GM23338 (cell line): ENCODE results near the gene ADGRL3. TPM values are rescaled to one million over a fixed set of nuclear protein-coding genes. Genes with fewer than 3 reads are reported as not detected.

Source experiments
- ATAC-seq: fragments of 200-7000 bp; cut with Tn5 transposase; 3 replicates; pipeline ENCODE4 v1.9.1; 2020
- DNase-seq: peaks from one replicate; pipeline ENCODE4 v3.0.0-alpha.2; 2015; ENCODE audit warnings: low spot score
- H2AFZ ChIP-seq: fragments of 200-600 bp; sonication (generic); 2 replicates; pipeline ENCODE4 v1.8.0; 2016; ENCODE audit warnings: antibody characterized with exemption, mild to moderate bottlenecking, moderate library complexity
- H3F3A ChIP-seq: fragments of 200-600 bp; sonication (generic); replicated peaks from 2 replicates; pipeline ENCODE4 v1.8.0; 2017; ENCODE audit warnings: antibody characterized with exemption, mixed run types, low read depth
- H3K27ac ChIP-seq: fragments of 200-600 bp; sonication (generic); 2 replicates; pipeline ENCODE4 v1.6.1; 2016; ENCODE audit warnings: low read depth
- H3K27me3 ChIP-seq: fragments of 200-600 bp; sonication (generic); 2 replicates; pipeline ENCODE4 v1.8.0; 2016; ENCODE audit warnings: mild to moderate bottlenecking, mixed run types, moderate library complexity; ENCODE audit not compliant: insufficient read depth
- H3K36me3 ChIP-seq: fragments of 200-600 bp; sonication (generic); 2 replicates; pipeline ENCODE4 v1.8.0; 2016; ENCODE audit warnings: mild to moderate bottlenecking; ENCODE audit not compliant: insufficient read depth
- H3K4me1 ChIP-seq: fragments of 200-600 bp; sonication (generic); 2 replicates; pipeline ENCODE4 v1.8.0; 2016; ENCODE audit warnings: mild to moderate bottlenecking, moderate library complexity; ENCODE audit not compliant: insufficient read depth
- H3K4me2 ChIP-seq: fragments of 200-600 bp; sonication (generic); 2 replicates; pipeline ENCODE4 v1.7.1; 2017; ENCODE audit warnings: mixed run types
- H3K4me3 ChIP-seq: fragments of 200-600 bp; sonication (generic); 2 replicates; pipeline ENCODE4 v1.6.1; 2016; ENCODE audit warnings: mixed run types
- H3K79me2 ChIP-seq: fragments of 200-600 bp; sonication (generic); replicated peaks from 2 replicates; pipeline ENCODE4 v1.8.0; 2017; ENCODE audit warnings: mild to moderate bottlenecking; ENCODE audit not compliant: insufficient read depth
- H3K9me2 ChIP-seq: fragments of 200-600 bp; sonication (generic); 2 replicates; pipeline ENCODE4 v1.8.0; 2017; ENCODE audit not compliant: insufficient read depth
- H4K20me1 ChIP-seq: fragments of 200-600 bp; sonication (generic); replicated peaks from 2 replicates; pipeline ENCODE4 v1.8.0; 2017; ENCODE audit warnings: mild to moderate bottlenecking; ENCODE audit not compliant: insufficient read depth
- H3K27ac Mint-ChIP-seq: 2 replicates; pipeline ENCODE4 v1.8.0; 2020; ENCODE audit warnings: inconsistent platforms, mild to moderate bottlenecking, moderate library complexity, mixed read lengths
- H3K27me3 Mint-ChIP-seq: 3 replicates; pipeline ENCODE4 v1.8.0; 2022; ENCODE audit warnings: low read depth, mild to moderate bottlenecking, moderate library complexity, mixed read lengths, inconsistent platforms; ENCODE audit not compliant: insufficient read depth, poor library complexity
- H3K36me3 Mint-ChIP-seq: 3 replicates; pipeline ENCODE4 v1.8.0; 2021; ENCODE audit warnings: low read depth, mild to moderate bottlenecking, inconsistent platforms, moderate library complexity, mixed read lengths
- H3K4me1 Mint-ChIP-seq: 3 replicates; pipeline ENCODE4 v1.8.0; 2020; ENCODE audit warnings: mild to moderate bottlenecking, inconsistent platforms, mixed read lengths
- H3K4me3 Mint-ChIP-seq: 3 replicates; pipeline ENCODE4 v1.8.0; 2021; ENCODE audit warnings: moderate library complexity, mild to moderate bottlenecking, inconsistent platforms, mixed read lengths
- H3K9me3 Mint-ChIP-seq: 3 replicates; pipeline ENCODE4 v1.8.0; 2020; ENCODE audit warnings: moderate library complexity, mild to moderate bottlenecking, inconsistent platforms, mixed read lengths
- CREB1 ChIP-seq: fragments of 250-450 bp; sonication (Bioruptor Pico); IDR thresholded peaks from 2 replicates; pipeline ENCODE4 v1.5.0; 2020; ENCODE audit warnings: low read depth, mild to moderate bottlenecking, moderate library complexity
- EZH2 ChIP-seq: fragments of 200-600 bp; sonication (generic); IDR thresholded peaks from one replicate; pipeline ENCODE4 v1.8.0; 2017; ENCODE audit warnings: antibody characterized with exemption, mild to moderate bottlenecking, low read depth; ENCODE audit not compliant: unreplicated experiment
- JUNB ChIP-seq: IDR thresholded peaks from one replicate; pipeline ENCODE4 v1.6.1; 2016; ENCODE audit warnings: antibody characterized with exemption; ENCODE audit not compliant: unreplicated experiment
- NANOG ChIP-seq: IDR thresholded peaks from 2 replicates; pipeline ENCODE4 v1.6.1; 2016; ENCODE audit warnings: antibody characterized with exemption, borderline replicate concordance
- POLR2AphosphoS5 ChIP-seq: IDR thresholded peaks from 2 replicates; pipeline ENCODE4 v1.6.1; 2016; ENCODE audit warnings: antibody characterized with exemption, low read depth
- STAT1 ChIP-seq: IDR thresholded peaks from one replicate; pipeline ENCODE4 v1.6.1; 2016; ENCODE audit warnings: antibody characterized with exemption; ENCODE audit not compliant: unreplicated experiment
- ZNF331 ChIP-seq: fragments of 250-450 bp; sonication (Bioruptor Pico); IDR thresholded peaks from 2 replicates; pipeline ENCODE4 v1.5.0; 2020; ENCODE audit warnings: low read depth, mild to moderate bottlenecking, moderate library complexity
- polyA plus RNA-seq: library from polyadenylated mRNA; unstranded; fragments of >200 nt; fragmentation: Nextera tagmentation; extraction: Ambion mirVana; gene quantifications from 2 replicates; pipeline ENCODE4 v1.2.1, GENCODE V29; 2016
- total RNA-seq: library from RNA; depleted of rRNA; stranded (reverse); fragments of >200 nt; shearing (Covaris generic); gene quantifications from 2 replicates; pipeline ENCODE4 v1.2.3, GENCODE V29; 2014
- TF ChIP-seq, protein P1 (sequence below): fragments of 250-450 bp; sonication (Bioruptor Pico); IDR thresholded peaks from 2 replicates; pipeline ENCODE4 v1.5.0; 2020; ENCODE audit warnings: mild to moderate bottlenecking, moderate library complexity
- TF ChIP-seq, protein P2 (sequence below): IDR thresholded peaks from one replicate; pipeline ENCODE4 v1.6.1; 2018; ENCODE audit warnings: antibody characterized with exemption; ENCODE audit not compliant: unreplicated experiment
- TF ChIP-seq, protein P3 (sequence below): IDR thresholded peaks from 2 replicates; pipeline ENCODE4 v1.6.1; 2016; ENCODE audit warnings: antibody characterized with exemption

ADGRL3 gene
- total and polyA plus RNA-seq, 2 experiments from 2014 or later, result 9.7 to 16.5 TPM

DNA sequence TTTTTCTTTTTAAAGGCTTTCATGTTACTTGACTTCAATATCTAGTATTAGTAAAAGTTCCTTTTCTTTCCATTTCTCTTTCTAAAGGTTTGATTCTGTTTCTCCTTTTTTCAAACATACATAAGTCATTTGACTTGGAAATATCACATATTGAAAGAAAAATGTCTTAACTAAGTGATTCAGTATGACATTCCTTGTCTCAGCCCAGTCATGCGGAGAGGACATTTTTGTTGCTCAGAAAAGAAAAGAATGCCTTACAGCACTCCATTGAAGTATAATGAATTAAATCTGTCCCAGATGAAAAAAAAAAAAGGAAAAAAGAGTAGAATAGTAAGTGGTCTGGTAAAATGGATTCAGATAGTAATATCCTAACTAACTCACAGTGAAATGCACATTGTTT is 466.1 kb downstream of the ADGRL3 start (continued):
- TF ChIP-seq, protein P1, sequence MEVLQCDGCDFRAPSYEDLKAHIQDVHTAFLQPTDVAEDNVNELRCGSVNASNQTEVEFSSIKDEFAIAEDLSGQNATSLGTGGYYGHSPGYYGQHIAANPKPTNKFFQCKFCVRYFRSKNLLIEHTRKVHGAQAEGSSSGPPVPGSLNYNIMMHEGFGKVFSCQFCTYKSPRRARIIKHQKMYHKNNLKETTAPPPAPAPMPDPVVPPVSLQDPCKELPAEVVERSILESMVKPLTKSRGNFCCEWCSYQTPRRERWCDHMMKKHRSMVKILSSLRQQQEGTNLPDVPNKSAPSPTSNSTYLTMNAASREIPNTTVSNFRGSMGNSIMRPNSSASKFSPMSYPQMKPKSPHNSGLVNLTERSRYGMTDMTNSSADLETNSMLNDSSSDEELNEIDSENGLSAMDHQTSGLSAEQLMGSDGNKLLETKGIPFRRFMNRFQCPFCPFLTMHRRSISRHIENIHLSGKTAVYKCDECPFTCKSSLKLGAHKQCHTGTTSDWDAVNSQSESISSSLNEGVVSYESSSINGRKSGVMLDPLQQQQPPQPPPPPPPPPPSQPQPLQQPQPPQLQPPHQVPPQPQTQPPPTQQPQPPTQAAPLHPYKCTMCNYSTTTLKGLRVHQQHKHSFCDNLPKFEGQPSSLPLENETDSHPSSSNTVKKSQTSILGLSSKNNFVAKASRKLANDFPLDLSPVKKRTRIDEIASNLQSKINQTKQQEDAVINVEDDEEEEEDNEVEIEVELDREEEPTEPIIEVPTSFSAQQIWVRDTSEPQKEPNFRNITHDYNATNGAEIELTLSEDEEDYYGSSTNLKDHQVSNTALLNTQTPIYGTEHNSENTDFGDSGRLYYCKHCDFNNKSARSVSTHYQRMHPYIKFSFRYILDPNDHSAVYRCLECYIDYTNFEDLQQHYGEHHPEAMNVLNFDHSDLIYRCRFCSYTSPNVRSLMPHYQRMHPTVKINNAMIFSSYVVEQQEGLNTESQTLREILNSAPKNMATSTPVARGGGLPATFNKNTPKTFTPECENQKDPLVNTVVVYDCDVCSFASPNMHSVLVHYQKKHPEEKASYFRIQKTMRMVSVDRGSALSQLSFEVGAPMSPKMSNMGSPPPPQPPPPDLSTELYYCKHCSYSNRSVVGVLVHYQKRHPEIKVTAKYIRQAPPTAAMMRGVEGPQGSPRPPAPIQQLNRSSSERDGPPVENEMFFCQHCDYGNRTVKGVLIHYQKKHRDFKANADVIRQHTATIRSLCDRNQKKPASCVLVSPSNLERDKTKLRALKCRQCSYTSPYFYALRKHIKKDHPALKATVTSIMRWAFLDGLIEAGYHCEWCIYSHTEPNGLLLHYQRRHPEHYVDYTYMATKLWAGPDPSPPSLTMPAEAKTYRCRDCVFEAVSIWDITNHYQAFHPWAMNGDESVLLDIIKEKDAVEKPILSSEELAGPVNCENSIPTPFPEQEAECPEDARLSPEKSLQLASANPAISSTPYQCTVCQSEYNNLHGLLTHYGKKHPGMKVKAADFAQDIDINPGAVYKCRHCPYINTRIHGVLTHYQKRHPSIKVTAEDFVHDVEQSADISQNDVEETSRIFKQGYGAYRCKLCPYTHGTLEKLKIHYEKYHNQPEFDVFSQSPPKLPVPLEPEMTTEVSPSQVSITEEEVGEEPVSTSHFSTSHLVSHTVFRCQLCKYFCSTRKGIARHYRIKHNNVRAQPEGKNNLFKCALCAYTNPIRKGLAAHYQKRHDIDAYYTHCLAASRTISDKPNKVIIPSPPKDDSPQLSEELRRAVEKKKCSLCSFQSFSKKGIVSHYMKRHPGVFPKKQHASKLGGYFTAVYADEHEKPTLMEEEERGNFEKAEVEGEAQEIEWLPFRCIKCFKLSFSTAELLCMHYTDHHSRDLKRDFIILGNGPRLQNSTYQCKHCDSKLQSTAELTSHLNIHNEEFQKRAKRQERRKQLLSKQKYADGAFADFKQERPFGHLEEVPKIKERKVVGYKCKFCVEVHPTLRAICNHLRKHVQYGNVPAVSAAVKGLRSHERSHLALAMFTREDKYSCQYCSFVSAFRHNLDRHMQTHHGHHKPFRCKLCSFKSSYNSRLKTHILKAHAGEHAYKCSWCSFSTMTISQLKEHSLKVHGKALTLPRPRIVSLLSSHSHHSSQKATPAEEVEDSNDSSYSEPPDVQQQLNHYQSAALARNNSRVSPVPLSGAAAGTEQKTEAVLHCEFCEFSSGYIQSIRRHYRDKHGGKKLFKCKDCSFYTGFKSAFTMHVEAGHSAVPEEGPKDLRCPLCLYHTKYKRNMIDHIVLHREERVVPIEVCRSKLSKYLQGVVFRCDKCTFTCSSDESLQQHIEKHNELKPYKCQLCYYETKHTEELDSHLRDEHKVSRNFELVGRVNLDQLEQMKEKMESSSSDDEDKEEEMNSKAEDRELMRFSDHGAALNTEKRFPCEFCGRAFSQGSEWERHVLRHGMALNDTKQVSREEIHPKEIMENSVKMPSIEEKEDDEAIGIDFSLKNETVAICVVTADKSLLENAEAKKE, result no peak
- TF ChIP-seq POLR2AphosphoS5 (no peak), JUNB (no peak)

DNA sequence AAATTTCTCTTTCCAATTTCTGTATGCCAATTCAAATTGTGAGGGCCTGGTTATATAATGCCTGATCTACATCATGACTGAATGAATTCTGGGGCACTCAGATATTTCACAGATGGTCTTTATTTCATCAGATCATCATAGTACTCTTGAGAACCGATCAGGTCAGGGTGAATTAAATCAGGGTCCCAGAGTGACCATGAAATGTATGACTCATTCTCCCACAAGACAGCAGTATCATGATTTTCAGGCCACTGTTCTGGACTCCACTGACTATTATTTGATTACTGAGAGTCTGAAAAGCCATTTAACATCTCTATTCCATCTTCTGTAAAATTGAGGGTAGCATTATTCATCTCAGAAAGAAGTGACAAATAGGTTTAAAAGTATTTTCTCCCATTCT is 471.5 kb downstream of the ADGRL3 start:
- Histone ChIP-seq H3K9me2 (0 out of 2 replicates have a peak, but pooled peaks cover 3% of the 10 kb centered on the region), H3K79me2 (no peaks in the 10 kb centered on the region), H3K27ac (no peak overlapping the region), H3K4me3 (no peak overlapping the region), H3F3A (no peaks in the 10 kb centered on the region), H3K27me3 (no peaks in the 10 kb centered on the region), H3K4me1 (no peaks in the 10 kb centered on the region), H2AFZ (no peak overlapping the region), H4K20me1 (no peaks in the 10 kb centered on the region), H3K4me2 (no peak overlapping the region), H3K36me3 (no peaks in the 10 kb centered on the region)
- Mint-ChIP-seq H3K36me3 (peaks cover 25% of the 10 kb centered on the region; the same call in 2 of the 3 replicates), H3K4me3 (no peak overlapping the region), H3K4me1 (no peaks in the 10 kb centered on the region), H3K27me3 (peaks cover 2% of the 10 kb centered on the region), H3K27ac (no peak overlapping the region), H3K9me3 (peaks cover 23% of the 10 kb centered on the region)
- DNase-seq, result no peak
- no peak for ATAC-seq
- no peak for TF ChIP-seq STAT1
- no peak for TF ChIP-seq NANOG
- TF ChIP-seq CREB1 (CRISPR knock-in tag), result no peak
- no peak for TF ChIP-seq ZNF331 (CRISPR knock-in tag)
- TF ChIP-seq POLR2AphosphoS5, result no peak
- TF ChIP-seq EZH2, result no peak
- TF ChIP-seq, protein P2, sequence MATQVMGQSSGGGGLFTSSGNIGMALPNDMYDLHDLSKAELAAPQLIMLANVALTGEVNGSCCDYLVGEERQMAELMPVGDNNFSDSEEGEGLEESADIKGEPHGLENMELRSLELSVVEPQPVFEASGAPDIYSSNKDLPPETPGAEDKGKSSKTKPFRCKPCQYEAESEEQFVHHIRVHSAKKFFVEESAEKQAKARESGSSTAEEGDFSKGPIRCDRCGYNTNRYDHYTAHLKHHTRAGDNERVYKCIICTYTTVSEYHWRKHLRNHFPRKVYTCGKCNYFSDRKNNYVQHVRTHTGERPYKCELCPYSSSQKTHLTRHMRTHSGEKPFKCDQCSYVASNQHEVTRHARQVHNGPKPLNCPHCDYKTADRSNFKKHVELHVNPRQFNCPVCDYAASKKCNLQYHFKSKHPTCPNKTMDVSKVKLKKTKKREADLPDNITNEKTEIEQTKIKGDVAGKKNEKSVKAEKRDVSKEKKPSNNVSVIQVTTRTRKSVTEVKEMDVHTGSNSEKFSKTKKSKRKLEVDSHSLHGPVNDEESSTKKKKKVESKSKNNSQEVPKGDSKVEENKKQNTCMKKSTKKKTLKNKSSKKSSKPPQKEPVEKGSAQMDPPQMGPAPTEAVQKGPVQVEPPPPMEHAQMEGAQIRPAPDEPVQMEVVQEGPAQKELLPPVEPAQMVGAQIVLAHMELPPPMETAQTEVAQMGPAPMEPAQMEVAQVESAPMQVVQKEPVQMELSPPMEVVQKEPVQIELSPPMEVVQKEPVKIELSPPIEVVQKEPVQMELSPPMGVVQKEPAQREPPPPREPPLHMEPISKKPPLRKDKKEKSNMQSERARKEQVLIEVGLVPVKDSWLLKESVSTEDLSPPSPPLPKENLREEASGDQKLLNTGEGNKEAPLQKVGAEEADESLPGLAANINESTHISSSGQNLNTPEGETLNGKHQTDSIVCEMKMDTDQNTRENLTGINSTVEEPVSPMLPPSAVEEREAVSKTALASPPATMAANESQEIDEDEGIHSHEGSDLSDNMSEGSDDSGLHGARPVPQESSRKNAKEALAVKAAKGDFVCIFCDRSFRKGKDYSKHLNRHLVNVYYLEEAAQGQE, result no peak
- TF ChIP-seq, protein P3, sequence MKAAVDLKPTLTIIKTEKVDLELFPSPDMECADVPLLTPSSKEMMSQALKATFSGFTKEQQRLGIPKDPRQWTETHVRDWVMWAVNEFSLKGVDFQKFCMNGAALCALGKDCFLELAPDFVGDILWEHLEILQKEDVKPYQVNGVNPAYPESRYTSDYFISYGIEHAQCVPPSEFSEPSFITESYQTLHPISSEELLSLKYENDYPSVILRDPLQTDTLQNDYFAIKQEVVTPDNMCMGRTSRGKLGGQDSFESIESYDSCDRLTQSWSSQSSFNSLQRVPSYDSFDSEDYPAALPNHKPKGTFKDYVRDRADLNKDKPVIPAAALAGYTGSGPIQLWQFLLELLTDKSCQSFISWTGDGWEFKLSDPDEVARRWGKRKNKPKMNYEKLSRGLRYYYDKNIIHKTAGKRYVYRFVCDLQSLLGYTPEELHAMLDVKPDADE, result no peak
